CD14-positive monocyte (primary cell): ENCODE measurements around the gene RAI1. TPM values are rescaled to one million over a fixed set of nuclear protein-coding genes. Genes with fewer than 3 reads are reported as not detected.

Experiments
- DNase-seq, 3 donors: peaks; one replicate each; pipeline ENCODE4 v3.0.0-alpha.2; 2011 to 2022
- H2AFZ ChIP-seq: 2 replicates; pipeline ENCODE4 v1.6.0; 2012; ENCODE audit warnings: mild to moderate bottlenecking, low read depth, low read length, inconsistent platforms; ENCODE audit not compliant: insufficient read depth, poor library complexity, severe bottlenecking
- H3K27ac ChIP-seq, 2 donors: 1 replicate in 1 of 2; 2 replicates in 1 of 2; pipeline ENCODE4 v1.5.1; 2012 to 2013; ENCODE audit warnings: low read length in 2 of 2, control low read depth in 1 of 2, inconsistent platforms in 1 of 2, low read depth in 1 of 2, mild to moderate bottlenecking in 1 of 2
- H3K27me3 ChIP-seq, 2 donors: one replicate each; pipeline versions ENCODE4 v1.6.0 to v1.6.1; 2011 to 2013; ENCODE audit warnings: low read length in 2 of 2; ENCODE audit not compliant: control insufficient read depth in 2 of 2, insufficient read depth in 2 of 2
- H3K36me3 ChIP-seq, 2 donors: replicated peaks in 1 of 2; 1 replicate in 1 of 2; 2 replicates in 1 of 2; pipeline versions ENCODE4 v1.5.1 to v1.6.1; 2012 to 2013; ENCODE audit warnings: low read length in 2 of 2, control low read depth in 1 of 2, inconsistent platforms in 1 of 2, mild to moderate bottlenecking in 1 of 2; ENCODE audit not compliant: insufficient read depth in 2 of 2, control insufficient read depth in 1 of 2
- H3K4me1 ChIP-seq, 2 donors: 1 replicate in 1 of 2; 2 replicates in 1 of 2; pipeline versions ENCODE4 v1.5.1 to v1.6.1; 2012 to 2013; ENCODE audit warnings: low read length in 2 of 2, control low read depth in 1 of 2, inconsistent platforms in 1 of 2, mild to moderate bottlenecking in 1 of 2, moderate library complexity in 1 of 2; ENCODE audit not compliant: insufficient read depth in 2 of 2, control insufficient read depth in 1 of 2
- H3K4me2 ChIP-seq: replicated peaks from 2 replicates; pipeline ENCODE3; 2012; ENCODE audit warnings: low read length, moderate library complexity, mild to moderate bottlenecking; ENCODE audit not compliant: poor library complexity, severe bottlenecking; ENCODE audit errors: extremely low read depth
- H3K4me3 ChIP-seq, 3 experiments: fragments of 200-600 bp in 1 of 3; sonication (generic) in 1 of 3; replicated peaks in 1 of 3; 1 replicate in 2 of 3; 2 replicates in 1 of 3; pipeline ENCODE4 v1.5.1; 2011 to 2013; ENCODE audit warnings: low read length in 3 of 3, mild to moderate bottlenecking in 3 of 3, control low read depth in 2 of 3, low read depth in 2 of 3, inconsistent platforms in 1 of 3, moderate library complexity in 1 of 3
- H3K79me2 ChIP-seq: 2 replicates; pipeline ENCODE4 v1.6.0; 2012; ENCODE audit warnings: mild to moderate bottlenecking, control low read depth, inconsistent platforms, low read length, moderate library complexity; ENCODE audit not compliant: insufficient read depth
- H3K9ac ChIP-seq: 2 replicates; pipeline ENCODE4 v1.6.0; 2017; ENCODE audit warnings: low read length, mild to moderate bottlenecking; ENCODE audit not compliant: insufficient read depth, poor library complexity, severe bottlenecking
- H3K9me3 ChIP-seq, 2 donors: replicated peaks in 1 of 2; 1 replicate in 1 of 2; 2 replicates in 1 of 2; pipeline versions ENCODE4 v1.5.1 to v1.6.1; 2012 to 2013; ENCODE audit warnings: low read length in 2 of 2, control low read depth in 1 of 2; ENCODE audit not compliant: control insufficient read depth in 1 of 2, insufficient read depth in 1 of 2
- H4K20me1 ChIP-seq: 2 replicates; pipeline ENCODE4 v1.6.0; 2012; ENCODE audit warnings: mild to moderate bottlenecking, low read length, control low read depth, moderate library complexity; ENCODE audit not compliant: insufficient read depth
- H3K27ac Mint-ChIP-seq, 7 donors: one replicate each; pipeline ENCODE4 v1.8.0; 2020; ENCODE audit warnings: mild to moderate bottlenecking in 7 of 7, mixed read lengths in 7 of 7, moderate library complexity in 6 of 7, inconsistent platforms in 2 of 7
- H3K27me3 Mint-ChIP-seq, 3 donors: one replicate each; pipeline ENCODE4 v1.8.0; 2021 to 2022; ENCODE audit warnings: low read depth in 3 of 3, mild to moderate bottlenecking in 3 of 3, mixed read lengths in 3 of 3, moderate library complexity in 3 of 3, inconsistent platforms in 1 of 3
- H3K36me3 Mint-ChIP-seq, 2 donors: one replicate each; pipeline ENCODE4 v1.8.0; 2020; ENCODE audit warnings: mixed read lengths in 2 of 2, inconsistent platforms in 1 of 2, mild to moderate bottlenecking in 1 of 2
- H3K4me1 Mint-ChIP-seq: one replicate; pipeline ENCODE4 v1.8.0; 2020; ENCODE audit warnings: mild to moderate bottlenecking, mixed read lengths
- H3K4me3 Mint-ChIP-seq, 2 donors: one replicate each; pipeline ENCODE4 v1.8.0; 2020; ENCODE audit warnings: mild to moderate bottlenecking in 2 of 2, mixed read lengths in 2 of 2, moderate library complexity in 1 of 2
- H3K9me3 Mint-ChIP-seq, 7 donors: one replicate each; pipeline ENCODE4 v1.8.0; 2020 to 2022; ENCODE audit warnings: mixed read lengths in 7 of 7, mild to moderate bottlenecking in 6 of 7, moderate library complexity in 6 of 7, inconsistent platforms in 2 of 7
- WGBS: methylation state at CpG from one replicate; pipeline ENCODE4 v1.1.5; 2013; ENCODE audit warnings: missing lambda C conversion rate; ENCODE audit not compliant: insufficient coverage; 5-methylcytosine and 5-hydroxymethylcytosine counted together
- intact Hi-C, 2 donors: fragments of 100-400 bp; cut with micrococcal nuclease; formaldehyde crosslinking; loops; one replicate each; pipeline versions ENCODE4 v1.15.0 to v1.15.1; 2023
- polyA plus RNA-seq, 3 donors: library from polyadenylated mRNA; depleted of rRNA in 1 of 3; unstranded in 2 of 3; stranded (reverse) in 1 of 3; fragments of 300-500 nt in 2 of 3; fragments of >200 nt in 1 of 3; fragmentation: Illumina TruSeq in 2 of 3; gene quantifications; 1 replicate in 2 of 3; 2 replicates in 1 of 3; pipeline ENCODE4 v1.2.3, GENCODE V29; 2012 to 2021
- TF ChIP-seq, protein P1 (sequence below): fragments of 200-600 bp; IDR thresholded peaks from one replicate; pipeline ENCODE4 v1.8.0; 2022; ENCODE audit warnings: antibody characterized with exemption, mild to moderate bottlenecking

Gene RAI1
- polyA plus RNA-seq, 3 donors: 0.89 to 4.4 (median 1.5) TPM

- no peak for DNase-seq
- peaks cover 90% of the 10 kb centered on the region for H4K20me1 ChIP-seq
- H3K27me3 Mint-ChIP-seq: no peaks in the 10 kb centered on the region
- no peak overlapping the region for H2AFZ ChIP-seq
- H3K4me3 ChIP-seq: no peak overlapping the region
- peaks cover 27% of the 10 kb centered on the region for H3K79me2 ChIP-seq
- H3K27ac ChIP-seq: no peak overlapping the region
- 57% methylated on average over 4 of the region's 5 CpGs for WGBS
- peak overlapping the region in 1 of 7 donors; percentile 5 for H3K27ac Mint-ChIP-seq
- peaks cover 0 to 3% of the 10 kb centered on the region in 2 donors for H3K4me1 ChIP-seq
- peaks cover 0 to 2% (median 0%) of the 10 kb centered on the region in 7 donors for H3K9me3 Mint-ChIP-seq
- peaks cover 0 to 8% of the 10 kb centered on the region in 2 donors for H3K36me3 ChIP-seq
- H3K36me3 Mint-ChIP-seq: peaks cover 8 to 9% of the 10 kb centered on the region in 2 donors
- H3K9me3 ChIP-seq: no peaks in the 10 kb centered on the region
- H3K4me3 Mint-ChIP-seq: no peak overlapping the region
- TF ChIP-seq, protein P1, sequence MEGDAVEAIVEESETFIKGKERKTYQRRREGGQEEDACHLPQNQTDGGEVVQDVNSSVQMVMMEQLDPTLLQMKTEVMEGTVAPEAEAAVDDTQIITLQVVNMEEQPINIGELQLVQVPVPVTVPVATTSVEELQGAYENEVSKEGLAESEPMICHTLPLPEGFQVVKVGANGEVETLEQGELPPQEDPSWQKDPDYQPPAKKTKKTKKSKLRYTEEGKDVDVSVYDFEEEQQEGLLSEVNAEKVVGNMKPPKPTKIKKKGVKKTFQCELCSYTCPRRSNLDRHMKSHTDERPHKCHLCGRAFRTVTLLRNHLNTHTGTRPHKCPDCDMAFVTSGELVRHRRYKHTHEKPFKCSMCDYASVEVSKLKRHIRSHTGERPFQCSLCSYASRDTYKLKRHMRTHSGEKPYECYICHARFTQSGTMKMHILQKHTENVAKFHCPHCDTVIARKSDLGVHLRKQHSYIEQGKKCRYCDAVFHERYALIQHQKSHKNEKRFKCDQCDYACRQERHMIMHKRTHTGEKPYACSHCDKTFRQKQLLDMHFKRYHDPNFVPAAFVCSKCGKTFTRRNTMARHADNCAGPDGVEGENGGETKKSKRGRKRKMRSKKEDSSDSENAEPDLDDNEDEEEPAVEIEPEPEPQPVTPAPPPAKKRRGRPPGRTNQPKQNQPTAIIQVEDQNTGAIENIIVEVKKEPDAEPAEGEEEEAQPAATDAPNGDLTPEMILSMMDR: no peak
- no peak overlapping the region for H3K9ac ChIP-seq
- no peaks in the 10 kb centered on the region for H3K27me3 ChIP-seq
- peaks cover 12% of the 10 kb centered on the region for H3K4me1 Mint-ChIP-seq
- no peak overlapping the region for H3K4me2 ChIP-seq
- intact Hi-C loops: no loop called here
These were observed 55.2 kb downstream of the RAI1 start for GRCh38 chr17:17736205-17737183.

DNA sequence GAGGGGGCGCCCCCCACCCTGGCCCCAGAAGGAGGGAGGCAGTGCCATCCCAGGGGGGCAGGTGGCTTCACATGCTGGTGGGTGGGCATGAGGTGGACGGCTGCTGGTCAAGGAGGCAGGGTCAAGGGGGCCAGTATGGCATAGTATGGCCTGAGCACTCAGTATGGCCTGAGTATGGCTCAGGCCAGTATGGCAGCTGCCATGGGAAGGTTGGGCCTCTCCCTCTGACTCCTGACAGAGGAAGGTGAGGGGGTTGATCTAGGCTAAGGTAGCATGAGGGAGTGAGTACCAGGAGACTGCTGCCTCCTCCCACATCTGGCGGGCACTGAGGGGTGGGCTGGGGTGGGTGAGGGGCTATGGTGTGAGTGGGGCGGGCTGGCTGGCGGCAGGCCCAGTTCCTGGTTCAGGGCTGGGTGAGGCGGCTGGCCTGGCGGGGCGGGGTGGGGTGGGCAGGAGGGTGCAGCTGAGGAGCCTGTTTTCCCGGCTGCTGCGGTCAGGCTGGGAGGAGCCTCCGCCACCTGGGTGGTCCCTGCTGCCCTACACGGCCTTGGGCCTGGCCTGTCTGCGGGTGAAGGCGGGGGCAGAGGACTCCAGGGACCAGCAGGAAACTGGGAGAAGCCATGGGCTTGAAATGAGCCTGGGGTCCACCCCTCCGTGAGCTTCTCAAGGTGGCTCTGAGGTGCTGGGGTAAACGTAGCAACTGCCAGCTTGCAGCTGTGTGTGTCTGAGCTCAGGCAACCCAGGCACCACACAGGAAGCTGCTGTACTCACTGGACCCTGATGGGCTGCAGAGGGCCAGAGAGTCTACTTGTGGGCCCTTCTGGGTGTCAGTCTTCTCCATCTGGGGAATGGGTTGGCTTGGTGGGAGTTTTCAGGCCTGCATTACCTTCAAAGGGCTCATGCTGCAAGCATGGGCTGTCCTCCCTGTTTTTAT, 57.0 kb downstream of the RAI1 start:
- TF ChIP-seq, protein P1: no peak
- H3K27ac Mint-ChIP-seq: peak overlapping the region in 1 of 7 donors; percentile 75
- peaks cover 88% of the 10 kb centered on the region for H4K20me1 ChIP-seq
- no peak overlapping the region for H3K4me3 ChIP-seq
- H3K27ac ChIP-seq: no peak overlapping the region
- no peak overlapping the region for H3K4me2 ChIP-seq
- H3K4me1 ChIP-seq: peaks cover 0 to 3% of the 10 kb centered on the region in 2 donors
- WGBS: 31% methylated on average over 12 of the region's 16 CpGs
- no peaks in the 10 kb centered on the region for H3K27me3 ChIP-seq
- H3K9ac ChIP-seq: no peak overlapping the region
- H3K36me3 ChIP-seq: no peaks in the 10 kb centered on the region
- no peaks in the 10 kb centered on the region for H3K9me3 ChIP-seq
- peaks cover 33% of the 10 kb centered on the region for H3K79me2 ChIP-seq
- no peak overlapping the region for H3K4me3 Mint-ChIP-seq
- H3K4me1 Mint-ChIP-seq: peaks cover 12% of the 10 kb centered on the region
- H3K27me3 Mint-ChIP-seq: no peaks in the 10 kb centered on the region
- intact Hi-C loops: no loop called here
- peaks cover 4 to 8% of the 10 kb centered on the region in 2 donors for H3K36me3 Mint-ChIP-seq
- H2AFZ ChIP-seq: no peak overlapping the region
- DNase-seq: no peak
- peaks cover 0 to 2% (median 0%) of the 10 kb centered on the region in 7 donors for H3K9me3 Mint-ChIP-seq
